HG03064 (cell line): ENCODE measurements around the gene EMP2.

ENCODE experiments used
- ATAC-seq: cut with Tn5 transposase; IDR thresholded peaks from one replicate; pipeline ENCODE4 v1.9.1; 2021; ENCODE audit warnings: low read depth; ENCODE audit not compliant: unreplicated experiment

Gene EMP2

GRCh38 chr16:10610499-10611184 lies 30.2 kb upstream of the EMP2 start:
- no peak for ATAC-seq

GRCh38 chr16:10609402-10609774 lies 29.0 kb upstream of the EMP2 start:
- no peak for ATAC-seq

GRCh38 chr16:10608687-10609401 lies 28.4 kb upstream of the EMP2 start:
- ATAC-seq = no peak

- ATAC-seq = no peak
Observed at GRCh38 chr16:10607157-10607556, 26.8 kb upstream of the EMP2 start.

GRCh38 chr16:10606607-10607006 lies 26.2 kb upstream of the EMP2 start:
- ATAC-seq = no peak

- no peak for ATAC-seq
Observed at GRCh38 chr16:10605636-10606035, 25.2 kb upstream of the EMP2 start.

- ATAC-seq = no peak
Observed at GRCh38 chr16:10601444-10602408, 21.3 kb upstream of the EMP2 start.

GRCh38 chr16:10600782-10601443 lies 20.5 kb upstream of the EMP2 start:
- ATAC-seq = no peak

- ATAC-seq = no peak
Observed at GRCh38 chr16:10599626-10600025, 19.2 kb upstream of the EMP2 start.

- no peak for ATAC-seq
Observed at GRCh38 chr16:10598157-10598556, 17.8 kb upstream of the EMP2 start.

- ATAC-seq = no peak
Observed at GRCh38 chr16:10597187-10597601, 16.8 kb upstream of the EMP2 start.

GRCh38 chr16:10594312-10594950 lies 14.0 kb upstream of the EMP2 start:
- ATAC-seq = no peak

GRCh38 chr16:10592611-10593010 lies 12.2 kb upstream of the EMP2 start:
- ATAC-seq = no peak

- no peak for ATAC-seq
Observed at GRCh38 chr16:10590342-10590741, 9.9 kb upstream of the EMP2 start.

GRCh38 chr16:10589109-10589508 lies 8.7 kb upstream of the EMP2 start:
- ATAC-seq = no peak

GRCh38 chr16:10587622-10588021 lies 7.2 kb upstream of the EMP2 start:
- ATAC-seq = no peak

- ATAC-seq = no peak
Observed at GRCh38 chr16:10584981-10585438, 4.6 kb upstream of the EMP2 start.

GRCh38 chr16:10583269-10583668 lies 2.9 kb upstream of the EMP2 start:
- ATAC-seq = no peak

- no peak for ATAC-seq
Observed at GRCh38 chr16:10581507-10581906, 1.1 kb upstream of the EMP2 start.

- no peak for ATAC-seq
Observed at GRCh38 chr16:10580883-10581247, 467 bp upstream of the EMP2 start.
